GM12875 (cell line): ENCODE measurements around the gene PRDM5.
"Not testable (repeated sequence)": the region's sequence is repeated elsewhere in the genome, so short reads cannot be mapped to it uniquely, and the experiment has no call there.

Experiments
- H3K4me3 ChIP-seq: one replicate; pipeline ENCODE4 v1.5.1; 2011; ENCODE audit warnings: low read depth, low read length, control low read depth
- CTCF ChIP-seq: IDR thresholded peaks from 2 replicates; pipeline ENCODE4 v1.5.1; 2011; ENCODE audit warnings: low read depth, mild to moderate bottlenecking, control low read depth, inconsistent platforms, low read length, moderate library complexity, borderline replicate concordance; ENCODE audit not compliant: insufficient read depth

The PRDM5 gene

GRCh38 chr4:120671538-120671937, 251.0 kb downstream of the PRDM5 start:
- no peak overlapping the region for H3K4me3 ChIP-seq
- TF ChIP-seq CTCF, result no peak

GRCh38 chr4:120667102-120667501, 255.4 kb downstream of the PRDM5 start:
- H3K4me3 ChIP-seq, result no peak overlapping the region
- no peak for TF ChIP-seq CTCF

GRCh38 chr4:120664851-120665250, 257.7 kb downstream of the PRDM5 start:
- TF ChIP-seq CTCF, result no peak
- no peak overlapping the region for H3K4me3 ChIP-seq

- no peak for TF ChIP-seq CTCF
- H3K4me3 ChIP-seq, result no peak overlapping the region
These were observed 262.8 kb downstream of the PRDM5 start for GRCh38 chr4:120659616-120660170.

- TF ChIP-seq CTCF, result no peak
- no peak overlapping the region for H3K4me3 ChIP-seq
These were observed 263.8 kb downstream of the PRDM5 start for GRCh38 chr4:120658772-120659171.

GRCh38 chr4:120653804-120654573, 268.5 kb downstream of the PRDM5 start:
- TF ChIP-seq CTCF, result no peak
- H3K4me3 ChIP-seq, result no peak overlapping the region

GRCh38 chr4:120648336-120648735, 274.2 kb downstream of the PRDM5 start:
- not testable (repeated sequence) for H3K4me3 ChIP-seq
